Breast epithelium (tissue), 4 donors: ENCODE measurements around the gene CPNE4. TPM values are rescaled to one million over a fixed set of nuclear protein-coding genes. Genes with fewer than 3 reads are reported as not detected.
A peak's percentile ranks its signal among the peaks of the same experiment; 100 is the strongest.

ENCODE experiments used
- DNase-seq, 2 donors: peaks; one replicate each; pipeline ENCODE4 v3.0.0-alpha.2; 2019; ENCODE audit warnings: low spot score in 2 of 2
- H3K27ac ChIP-seq, 2 donors: fragments of 200-600 bp; sonication (generic) in 1 of 2; one replicate each; pipeline ENCODE4 v1.5.1; 2016 to 2019; ENCODE audit warnings: mild to moderate bottlenecking in 1 of 2
- H3K27me3 ChIP-seq, 2 donors: fragments of 200-600 bp; sonication (generic) in 1 of 2; one replicate each; pipeline versions ENCODE4 v1.5.1 to v1.6.0; 2017 to 2019; ENCODE audit warnings: control low read depth in 1 of 2, mild to moderate bottlenecking in 1 of 2
- H3K36me3 ChIP-seq: fragments of 200-600 bp; one replicate; pipeline ENCODE4 v1.5.1; 2019
- H3K4me1 ChIP-seq, 2 donors: fragments of 200-600 bp; sonication (generic); one replicate each; pipeline ENCODE4 v1.5.1; 2016 to 2019; ENCODE audit warnings: control low read depth in 1 of 2
- H3K4me3 ChIP-seq, 3 donors: fragments of 200-600 bp; sonication (generic); 1 replicate in 2 of 3; 2 replicates in 1 of 3; pipeline ENCODE4 v1.5.1; 2016 to 2019; ENCODE audit warnings: mild to moderate bottlenecking in 3 of 3, moderate library complexity in 2 of 3
- H3K9me3 ChIP-seq, 2 donors: fragments of 200-600 bp; sonication (generic) in 1 of 2; one replicate each; pipeline ENCODE4 v1.5.1; 2016 to 2019; ENCODE audit warnings: control low read depth in 1 of 2
- CTCF ChIP-seq, 3 donors: fragments of 450-650 bp; IDR thresholded peaks; one replicate each; pipeline ENCODE4 v1.5.1; 2016 to 2017; ENCODE audit warnings: antibody characterized with exemption in 3 of 3, mild to moderate bottlenecking in 3 of 3, moderate library complexity in 3 of 3
- POLR2A ChIP-seq: fragments of 450-650 bp; IDR thresholded peaks from one replicate; pipeline ENCODE4 v1.6.1; 2016; ENCODE audit warnings: antibody characterized with exemption, mild to moderate bottlenecking, moderate library complexity
- POLR2AphosphoS5 ChIP-seq, 3 donors: sonication (generic); formaldehyde crosslinking; IDR thresholded peaks; one replicate each; pipeline ENCODE4 v1.6.1; 2017; ENCODE audit warnings: antibody characterized with exemption in 3 of 3
- intact Hi-C: fragments of 100-400 bp; cut with DNase I; formaldehyde crosslinking; loops from one replicate; pipeline ENCODE4 v1.15.1; 2023; ENCODE audit warnings: low total_unique reads
- total RNA-seq, 3 donors: library from RNA; depleted of rRNA; stranded (reverse); fragments of >200 nt; gene quantifications; one replicate each; pipeline ENCODE4 v1.1.0, GENCODE V29; 2016

Gene CPNE4
- total RNA-seq, 3 donors from 2014 or later = 0.16 TPM; not detected in 2

- Histone ChIP-seq H3K27ac (no peak overlapping the region), H3K4me1 (no peaks in the 10 kb centered on the region), H3K27me3 (no peaks in the 10 kb centered on the region), H3K36me3 (no peaks in the 10 kb centered on the region), H3K9me3 (no peaks in the 10 kb centered on the region), H3K4me3 (no peak overlapping the region)
- intact Hi-C loops = no loop called here
- no peak for DNase-seq
- TF ChIP-seq POLR2A (no peak), POLR2AphosphoS5 (IDR thresholded peaks at IDR 0.05) (no peak), CTCF (IDR thresholded peaks at IDR 0.05) (no peak)
These were observed 474.0 kb downstream of the CPNE4 start for GRCh38 chr3:131560795-131561194.

- no peaks in the 10 kb centered on the region for H3K36me3 ChIP-seq
- H3K27me3 ChIP-seq = no peaks in the 10 kb centered on the region
- H3K27ac ChIP-seq = no peak overlapping the region
- intact Hi-C loops = no loop called here
- H3K4me1 ChIP-seq = no peaks in the 10 kb centered on the region
- TF ChIP-seq CTCF (IDR thresholded peaks at IDR 0.05) (no peak), POLR2AphosphoS5 (IDR thresholded peaks at IDR 0.05) (no peak), POLR2A (no peak)
- no peak overlapping the region for H3K4me3 ChIP-seq
- no peaks in the 10 kb centered on the region for H3K9me3 ChIP-seq
- no peak for DNase-seq
These were observed 479.4 kb downstream of the CPNE4 start for GRCh38 chr3:131555456-131555855.

GRCh38 chr3:131553495-131554247, 481.1 kb downstream of the CPNE4 start:
- H3K4me3 ChIP-seq = no peak overlapping the region
- no peaks in the 10 kb centered on the region for H3K36me3 ChIP-seq
- TF ChIP-seq POLR2AphosphoS5 (IDR thresholded peaks at IDR 0.05) = no peak
- no peak for TF ChIP-seq POLR2A
- no peak for TF ChIP-seq CTCF (IDR thresholded peaks at IDR 0.05)
- no peaks in the 10 kb centered on the region for H3K9me3 ChIP-seq
- H3K4me1 ChIP-seq = no peaks in the 10 kb centered on the region
- H3K27ac ChIP-seq = no peak overlapping the region
- no peak for DNase-seq
- H3K27me3 ChIP-seq = no peaks in the 10 kb centered on the region
- intact Hi-C loops = no loop called here

GRCh38 chr3:131551761-131552160, 483.1 kb downstream of the CPNE4 start:
- Histone ChIP-seq H3K36me3 (no peaks in the 10 kb centered on the region), H3K27ac (no peak overlapping the region), H3K4me3 (no peak overlapping the region), H3K27me3 (no peaks in the 10 kb centered on the region), H3K4me1 (no peaks in the 10 kb centered on the region), H3K9me3 (no peaks in the 10 kb centered on the region)
- intact Hi-C loops = no loop called here
- peak in 1 of 2 donors; percentile 39 for DNase-seq
- TF ChIP-seq POLR2A (no peak), CTCF (IDR thresholded peaks at IDR 0.05) (no peak), POLR2AphosphoS5 (IDR thresholded peaks at IDR 0.05) (no peak)

GRCh38 chr3:131550562-131551465, 484.0 kb downstream of the CPNE4 start:
- TF ChIP-seq POLR2A (no peak), POLR2AphosphoS5 (IDR thresholded peaks at IDR 0.05) (no peak), CTCF (IDR thresholded peaks at IDR 0.05) (no peak)
- H3K9me3 ChIP-seq = no peaks in the 10 kb centered on the region
- H3K27ac ChIP-seq = no peak overlapping the region
- intact Hi-C loops = no loop called here
- no peaks in the 10 kb centered on the region for H3K36me3 ChIP-seq
- H3K27me3 ChIP-seq = no peaks in the 10 kb centered on the region
- H3K4me1 ChIP-seq = no peaks in the 10 kb centered on the region
- DNase-seq = no peak
- no peak overlapping the region for H3K4me3 ChIP-seq
